GM08714 (cell line): ENCODE results near the gene ARTN.

ENCODE experiments used
- H3K4me3 ChIP-seq: fragments of 200-500 bp; sonication (Bioruptor generic); 2 replicates; pipeline ENCODE4 v1.5.1; 2014; ENCODE audit warnings: mild to moderate bottlenecking, low read length, inconsistent platforms
- ZNF274 ChIP-seq: IDR thresholded peaks from 2 replicates; pipeline ENCODE4 v1.6.1; 2012; ENCODE audit warnings: mild to moderate bottlenecking, low read depth, low read length

ARTN gene

GRCh38 chr1:43985984-43986595, 52.5 kb downstream of the ARTN start:
- TF ChIP-seq ZNF274, result no peak
- no peak overlapping the region for H3K4me3 ChIP-seq

- H3K4me3 ChIP-seq, result no peak overlapping the region
- TF ChIP-seq ZNF274, result no peak
These were observed 53.1 kb downstream of the ARTN start for GRCh38 chr1:43986712-43987111.
